SKM-1 (cell line): ENCODE results near the gene PNCK.

ENCODE experiments used
- DNase-seq: peaks from one replicate; lab custom pipeline; 2025; ENCODE audit not compliant: unreplicated experiment; lab: John Stamatoyannopoulos, UW

Gene PNCK

DNA sequence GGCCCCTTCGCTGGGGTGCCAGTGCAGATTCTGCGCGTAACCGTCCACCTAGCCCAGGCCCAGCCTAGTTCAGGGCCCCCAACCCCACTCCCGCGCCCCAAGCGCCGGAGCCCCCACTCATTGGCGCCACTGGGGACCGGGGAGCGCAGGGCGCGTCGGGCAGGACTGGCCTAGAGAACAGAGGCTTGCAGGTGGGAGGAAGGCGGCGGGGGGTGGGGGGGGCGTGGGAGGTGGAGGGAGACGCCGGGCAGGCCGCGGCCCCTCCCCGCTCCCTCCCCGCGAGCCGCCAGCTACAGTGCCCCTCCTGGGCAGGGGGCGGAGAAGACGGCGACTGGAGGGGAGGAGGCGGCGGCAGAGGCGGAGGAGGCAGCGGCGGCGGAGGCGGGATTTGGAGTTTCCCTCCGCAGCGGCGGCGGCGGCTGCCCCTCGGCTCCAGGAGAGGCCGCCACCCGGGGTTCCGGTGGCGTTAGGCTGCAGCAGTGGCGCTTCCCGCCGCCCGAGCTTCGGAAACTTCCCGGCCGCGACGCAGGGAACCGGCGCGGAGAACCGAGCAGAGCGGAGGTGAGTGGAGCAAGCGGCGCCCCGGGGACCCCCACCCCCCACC lies 31.5 kb downstream of the PNCK start:
- no peak for DNase-seq

DNA sequence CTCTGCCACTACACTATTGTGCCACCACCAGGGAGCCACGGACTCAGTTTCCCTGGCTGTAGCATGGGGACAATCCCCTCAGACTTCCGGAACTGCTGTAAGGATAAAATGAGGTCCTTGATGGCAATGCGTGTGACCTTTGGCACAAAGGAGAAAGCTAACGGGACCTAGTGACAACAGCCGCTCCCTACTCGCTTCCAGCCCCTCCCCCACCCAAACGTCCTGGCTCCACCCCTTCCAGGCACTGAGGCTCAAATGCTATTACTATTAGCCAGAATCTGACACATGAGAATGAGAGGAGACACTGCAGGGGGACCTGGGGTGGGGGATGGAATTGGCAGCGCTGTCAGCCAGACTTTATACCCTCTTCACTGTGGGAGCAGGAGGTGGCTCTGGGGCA lies 32.0 kb downstream of the PNCK start:
- DNase-seq, result no peak

DNA sequence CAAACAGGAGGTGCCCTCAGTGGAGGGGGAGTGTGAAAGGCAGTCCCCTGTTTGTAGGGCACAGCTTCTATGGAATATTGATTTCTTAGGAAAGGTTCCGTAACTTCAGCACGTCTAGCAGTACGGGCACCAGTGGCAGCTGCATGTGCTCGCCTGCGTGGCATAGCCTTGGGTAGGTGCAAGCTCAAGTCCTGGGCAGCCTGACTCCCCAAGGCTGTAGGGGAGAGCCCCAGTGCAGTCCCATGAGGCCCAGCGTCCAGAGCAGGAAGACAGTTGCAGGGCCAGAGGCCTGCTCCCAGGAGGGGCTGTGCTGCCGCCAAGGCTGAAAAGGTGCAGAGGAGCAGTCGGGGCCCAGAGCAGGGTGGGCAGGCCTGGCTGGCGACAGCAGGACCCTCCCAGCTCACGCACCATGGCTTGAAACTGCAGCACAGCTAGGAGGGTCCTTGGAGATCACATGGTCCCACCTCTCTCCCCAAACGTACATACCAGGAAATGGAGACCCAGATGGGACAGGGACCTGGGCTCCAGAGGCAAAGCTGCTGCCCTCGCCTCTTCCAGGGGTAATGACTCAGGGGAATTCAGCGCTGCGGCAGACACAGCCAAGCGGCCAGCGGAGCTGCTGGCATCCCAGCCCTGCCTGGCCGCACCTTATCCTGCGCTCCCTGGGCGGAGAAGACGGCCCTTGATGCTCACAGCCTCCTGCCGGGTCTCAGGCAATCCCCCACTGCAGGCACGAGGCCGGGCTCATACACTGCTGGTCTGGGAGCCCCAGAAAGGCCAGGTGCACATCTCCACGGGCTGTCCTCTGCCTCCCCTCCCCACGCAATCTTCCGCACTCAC lies 32.7 kb downstream of the PNCK start:
- no peak for DNase-seq

DNA sequence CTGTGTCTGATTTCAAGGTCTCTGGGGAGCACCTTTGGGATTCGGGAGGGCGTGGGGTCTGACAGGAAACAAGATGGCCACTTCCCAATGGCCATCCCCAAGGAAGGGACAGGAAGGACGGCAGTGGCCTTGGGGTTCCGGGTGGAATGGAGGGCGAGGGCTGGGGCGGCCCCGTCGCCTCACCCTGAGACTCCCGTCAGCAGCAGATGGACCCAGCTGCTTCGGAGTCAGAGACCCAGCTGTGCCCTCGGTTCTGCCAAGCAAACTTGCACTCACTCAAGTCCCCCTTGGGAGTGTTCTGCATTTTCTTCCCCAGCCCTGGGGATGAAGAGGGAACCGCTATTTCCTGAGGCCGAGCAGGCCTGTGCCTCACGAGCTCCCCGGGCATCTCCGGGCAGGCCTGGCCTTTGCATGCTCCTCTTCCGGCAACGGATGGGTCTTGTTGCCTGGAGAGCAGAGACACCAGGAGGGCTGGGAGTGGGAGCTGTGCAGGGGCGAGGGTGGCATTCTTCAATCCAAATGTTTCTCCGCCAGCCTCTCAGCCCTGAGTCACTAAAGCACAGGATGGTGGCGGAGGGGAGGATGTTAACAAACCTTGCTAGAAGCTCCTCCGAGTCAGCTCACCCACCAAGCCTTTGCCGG lies 33.4 kb downstream of the PNCK start:
- no peak for DNase-seq

DNA sequence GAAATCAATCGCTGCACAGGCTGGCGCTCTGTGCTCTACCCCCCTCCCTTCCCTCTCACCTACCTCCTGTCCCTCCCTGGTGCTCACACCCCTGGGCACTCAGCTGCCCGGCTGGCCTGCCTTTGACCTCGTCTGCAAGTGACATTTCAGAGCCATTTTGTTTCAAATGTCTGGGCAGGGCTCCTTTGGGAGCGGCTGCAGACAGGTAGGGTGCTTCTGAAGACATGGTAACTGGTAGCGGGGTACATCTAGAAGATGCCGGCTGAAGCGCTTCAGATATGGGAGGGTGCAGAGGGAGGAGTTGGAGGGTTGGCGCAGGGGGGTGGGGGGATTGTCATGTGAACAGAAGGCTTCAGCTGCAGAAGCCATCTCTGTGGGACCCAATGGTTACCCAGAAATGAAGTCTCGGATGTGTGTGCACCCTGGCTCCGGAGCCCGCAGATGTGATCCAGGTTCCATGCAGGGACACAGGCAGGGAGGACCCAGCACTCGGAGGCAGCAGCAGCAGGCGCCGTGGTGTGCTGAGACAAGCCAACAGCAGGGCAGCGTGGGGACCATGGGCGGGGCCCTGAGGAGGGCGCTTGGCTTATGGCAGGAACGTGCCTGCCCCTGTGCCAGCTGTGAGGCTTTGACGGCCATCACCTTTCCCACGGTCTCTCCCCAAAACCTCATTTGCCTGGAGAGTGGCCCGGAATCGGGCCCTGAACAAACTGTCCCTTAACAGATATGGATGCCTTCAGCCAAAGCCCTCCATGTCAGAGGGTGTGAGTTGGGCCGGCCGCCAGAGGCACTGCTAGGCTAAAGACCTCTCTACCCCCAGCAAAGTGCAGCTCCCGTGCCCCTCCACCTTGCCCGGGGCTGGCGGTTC lies 34.2 kb downstream of the PNCK start:
- DNase-seq, result no peak

DNA sequence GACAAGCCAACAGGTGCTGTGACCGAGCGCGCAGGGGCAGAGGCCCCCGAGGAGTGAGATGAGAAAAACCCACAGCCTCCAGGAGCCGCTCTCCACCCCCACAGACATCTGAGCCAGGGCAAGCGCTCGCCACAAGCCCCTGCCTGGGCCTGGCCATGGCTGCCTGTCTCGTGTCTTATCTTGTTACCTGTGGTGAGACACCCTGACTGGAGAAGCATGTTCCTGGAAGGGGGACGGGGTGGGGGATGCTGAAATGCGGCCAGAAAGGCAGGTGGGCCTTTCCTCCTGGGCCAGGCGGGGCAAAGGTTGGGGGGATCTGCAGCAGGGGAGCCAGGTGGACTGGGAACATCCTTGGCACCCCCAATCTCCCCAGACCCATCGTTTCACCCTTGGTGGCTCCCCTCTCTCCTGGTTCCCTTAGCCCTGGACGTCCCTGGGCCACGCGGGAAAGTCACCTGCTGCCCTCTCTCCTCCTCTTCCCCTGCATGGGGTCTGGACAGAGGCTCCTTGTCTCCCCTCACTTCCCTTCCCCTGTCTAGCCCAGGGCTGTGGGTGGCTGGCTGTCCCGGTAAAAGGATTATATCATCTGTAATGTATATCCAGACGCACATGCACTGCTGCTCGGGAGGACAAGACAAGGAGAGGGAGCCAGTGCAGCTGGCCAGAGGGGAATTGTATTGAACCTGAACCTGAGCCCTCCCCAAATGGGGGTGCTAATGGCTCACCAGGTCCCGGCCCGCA lies 35.0 kb downstream of the PNCK start:
- no peak for DNase-seq

DNA sequence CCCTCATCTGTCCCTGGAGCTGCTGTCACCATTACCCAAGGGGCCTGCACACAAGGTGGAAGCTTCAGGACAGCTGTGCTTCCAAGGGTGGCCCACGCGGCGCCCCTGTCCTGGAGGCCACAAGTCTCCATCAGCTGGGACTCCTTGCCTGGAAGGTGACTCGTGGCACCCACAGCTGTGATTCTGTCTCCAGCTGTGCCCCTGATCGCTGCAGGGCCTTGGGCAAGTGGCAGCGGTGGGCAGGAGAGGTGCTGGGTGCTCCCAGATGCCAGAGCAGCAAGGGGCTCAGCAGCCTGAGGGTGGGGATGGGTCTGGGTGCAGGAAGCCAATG lies 35.6 kb downstream of the PNCK start:
- DNase-seq, result no peak

DNA sequence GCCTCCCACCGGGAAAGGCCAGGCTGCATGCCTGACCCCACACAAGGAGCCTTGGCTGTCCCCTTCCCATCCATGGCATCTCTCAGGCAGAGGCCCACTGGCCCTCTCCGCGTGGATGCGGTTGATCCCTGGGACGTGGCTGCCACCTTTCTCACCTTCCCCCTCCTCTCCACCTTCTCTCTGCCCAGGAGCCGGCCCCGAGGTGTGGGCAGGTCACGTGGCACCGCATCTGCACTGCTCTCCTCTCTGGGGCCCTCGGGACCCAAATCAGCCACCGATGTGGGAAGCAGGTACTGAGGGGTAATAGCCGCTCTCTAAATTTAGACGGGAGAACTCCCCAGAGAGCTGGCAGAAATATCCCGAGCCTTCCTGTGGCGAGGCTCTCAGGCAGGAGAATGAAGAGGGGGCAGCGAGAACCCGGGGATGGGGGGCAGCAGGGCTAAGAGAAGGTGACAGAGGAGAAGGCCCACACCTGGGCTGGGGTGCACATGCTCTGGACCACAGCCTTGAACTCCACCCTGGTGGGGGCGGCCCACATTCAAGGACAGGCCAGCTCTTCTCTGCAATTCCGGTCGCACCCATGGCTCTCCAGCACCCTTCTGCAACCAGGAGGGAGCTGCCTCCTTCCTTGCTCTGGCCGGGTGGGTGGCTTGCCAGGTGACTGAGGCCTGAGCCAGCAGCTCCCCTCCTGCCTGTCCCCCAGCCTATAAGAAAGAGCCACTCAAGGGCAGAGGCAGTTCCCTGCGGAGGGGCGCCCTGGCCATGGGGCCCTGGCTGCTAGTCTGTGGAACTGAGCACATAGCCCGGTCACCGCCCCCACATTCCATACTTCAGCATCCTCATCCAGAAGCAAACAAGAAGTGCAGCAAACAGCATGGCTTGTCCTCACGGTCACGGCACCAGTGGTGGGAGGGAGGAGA lies 36.2 kb downstream of the PNCK start:
- no peak for DNase-seq

DNA sequence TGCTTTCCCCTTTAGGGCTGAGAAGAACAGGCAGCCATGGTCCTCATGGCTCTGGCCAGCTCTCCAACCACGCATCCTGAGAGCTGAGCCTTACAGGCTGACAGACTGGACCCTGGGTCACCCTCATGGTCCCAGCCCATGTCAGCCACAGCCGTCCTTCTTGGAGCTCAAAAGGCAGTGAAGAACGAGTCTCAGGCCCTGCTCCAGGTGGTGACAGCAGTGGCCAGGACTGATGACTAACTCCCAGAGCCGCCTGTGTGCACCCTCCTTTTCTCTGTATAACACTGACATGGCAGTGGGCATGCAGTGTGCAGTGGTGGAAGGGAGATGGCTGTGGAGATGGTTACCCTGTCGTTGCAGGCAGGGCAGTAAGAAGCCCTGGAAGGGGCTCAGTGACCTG lies 36.9 kb downstream of the PNCK start:
- no peak for DNase-seq

DNA sequence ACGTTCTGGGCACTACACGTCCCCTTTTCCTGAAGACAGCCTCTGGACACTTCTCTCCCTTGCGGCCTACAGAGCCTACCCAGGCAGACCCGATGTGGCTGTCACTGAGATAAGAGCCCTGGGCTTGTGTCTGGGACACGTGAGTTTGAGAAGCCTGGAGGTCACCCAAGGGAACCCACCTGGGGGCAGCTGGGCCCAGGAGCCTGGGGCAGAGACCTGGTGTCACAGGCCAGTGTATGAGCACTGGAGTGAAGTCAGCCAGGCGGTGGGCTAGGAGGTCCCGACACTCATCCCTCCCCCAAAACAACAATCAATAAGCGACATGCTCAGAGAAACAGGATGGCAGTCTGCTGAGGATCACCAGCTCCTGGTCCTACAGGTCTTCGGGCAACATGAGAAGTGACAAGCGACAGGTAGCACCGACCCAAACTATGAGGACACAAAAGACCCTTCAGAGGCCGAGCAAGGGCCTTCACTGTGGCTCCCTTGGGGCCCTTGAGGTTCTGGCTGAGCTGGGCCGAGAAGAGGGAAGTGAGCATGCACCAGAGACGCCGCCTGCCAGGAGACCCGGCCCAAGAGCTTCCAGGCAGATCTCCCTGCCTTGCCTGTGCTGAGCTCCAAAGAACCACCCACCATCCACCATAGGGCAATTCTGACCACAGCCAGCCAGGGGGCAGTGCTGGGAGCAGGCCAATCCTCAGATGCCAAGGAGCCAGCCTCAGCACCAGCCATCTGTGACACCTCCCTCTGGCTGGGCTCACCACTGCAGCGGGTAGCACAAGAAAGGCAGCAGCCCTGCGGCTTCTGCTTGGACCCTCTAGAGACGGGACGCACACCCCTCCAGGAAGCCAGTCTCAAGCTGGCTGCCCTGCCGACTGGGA lies 37.6 kb downstream of the PNCK start:
- DNase-seq, result no peak

DNA sequence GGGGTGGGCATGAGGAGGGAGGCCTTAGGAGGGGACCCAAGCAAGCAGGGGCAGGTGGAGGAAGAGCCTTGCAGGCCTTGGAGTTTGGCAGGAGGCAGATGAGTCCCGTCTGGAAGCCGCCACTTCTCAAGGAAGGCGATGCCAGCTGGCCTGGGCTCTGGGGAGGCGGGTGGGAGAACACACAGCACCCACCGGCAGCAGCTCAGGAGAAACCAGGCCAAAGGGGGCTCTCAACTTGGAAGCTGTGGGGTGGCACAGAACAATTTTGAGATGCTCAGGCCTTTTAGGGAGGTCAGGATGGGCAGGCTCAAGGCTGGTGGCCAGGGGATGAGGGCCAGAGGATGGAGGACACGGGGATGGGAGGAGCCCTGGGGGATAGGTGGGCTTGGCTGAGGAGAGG lies 38.2 kb downstream of the PNCK start:
- no peak for DNase-seq

DNA sequence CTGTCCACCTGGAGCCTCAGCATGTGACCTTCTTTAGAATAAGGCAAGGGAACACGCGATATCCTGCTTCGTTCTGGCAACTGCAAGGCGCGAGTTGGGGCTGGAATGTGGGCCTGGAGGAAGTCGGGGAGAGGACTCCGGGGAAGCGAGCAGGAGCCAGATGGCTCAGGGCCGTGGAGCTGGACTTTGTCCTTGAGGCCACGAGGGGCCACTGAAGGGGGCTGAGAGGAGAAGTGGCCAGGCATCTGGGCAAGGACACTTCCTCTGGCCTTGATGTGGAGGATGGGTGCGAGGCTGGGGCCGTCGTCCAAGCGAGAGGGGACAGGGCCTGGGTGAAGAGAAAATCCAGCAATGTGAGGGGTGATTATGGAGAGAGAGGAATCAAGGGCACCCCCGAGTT lies 38.8 kb downstream of the PNCK start:
- no peak for DNase-seq

DNA sequence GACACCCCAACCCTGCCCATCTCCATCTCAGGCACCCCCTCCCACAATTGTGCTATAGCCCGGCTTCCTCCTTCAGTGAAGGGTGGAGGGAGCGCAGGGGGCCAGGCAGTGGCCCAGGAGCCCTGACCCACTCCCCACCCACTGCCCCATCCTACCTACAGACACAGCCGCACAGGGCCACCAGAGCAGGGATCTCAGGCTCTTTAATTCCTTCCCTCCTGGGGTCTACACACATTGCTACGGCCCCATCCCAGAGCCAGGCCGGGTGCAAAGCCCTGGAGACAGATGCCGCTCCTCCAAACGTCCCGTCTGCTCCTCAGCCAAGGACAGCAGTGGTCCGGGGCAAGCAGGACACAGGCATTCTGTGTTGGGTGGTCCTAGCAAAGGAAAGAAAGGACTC lies 39.4 kb downstream of the PNCK start:
- no peak for DNase-seq

DNA sequence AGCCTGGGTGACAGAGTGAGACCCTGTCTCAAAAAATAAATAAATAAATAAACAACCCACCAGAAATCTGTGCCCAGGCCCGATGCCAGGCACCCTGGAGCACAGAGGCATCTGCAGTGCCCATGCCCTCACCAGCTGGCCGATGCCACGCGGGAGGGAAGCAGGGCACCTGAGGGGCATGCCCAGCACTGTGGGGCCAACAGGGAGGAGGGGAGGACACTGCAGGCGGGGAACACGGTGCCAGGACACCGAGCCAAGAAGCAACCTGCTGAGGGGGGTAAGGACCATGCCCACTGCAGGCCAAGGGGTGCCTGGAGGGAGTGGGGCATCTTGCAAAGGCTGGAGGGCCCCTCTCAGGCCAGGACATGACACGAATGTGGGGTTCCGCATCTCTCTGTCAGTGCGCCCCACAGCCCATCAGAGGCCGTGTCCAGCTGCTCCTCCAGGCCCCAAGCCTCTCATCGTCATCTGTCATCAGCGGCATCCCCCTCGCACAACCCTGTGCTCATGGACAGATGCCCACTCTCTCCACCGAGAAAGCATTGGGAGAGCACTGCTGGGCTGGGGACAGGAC lies 39.9 kb downstream of the PNCK start:
- no peak for DNase-seq

DNA sequence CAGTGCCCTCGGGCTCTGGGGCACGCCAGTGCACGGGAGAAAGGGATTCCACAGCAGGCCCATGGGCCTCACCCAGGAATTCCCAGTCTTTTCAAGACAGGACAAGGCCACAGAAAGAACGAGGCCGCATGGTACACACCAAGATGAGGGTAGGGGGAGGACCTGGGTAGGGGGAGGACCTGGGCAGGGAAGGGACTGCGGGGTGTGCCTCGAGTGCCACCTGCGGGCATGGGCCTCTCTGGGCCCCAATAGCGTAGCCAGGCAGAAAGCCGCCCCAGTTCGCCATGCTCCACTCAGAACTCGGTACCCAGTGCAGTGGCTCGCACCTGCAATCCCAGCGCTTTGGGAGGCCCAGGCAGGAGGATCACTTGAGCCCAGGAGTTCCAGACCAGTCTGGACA lies 40.6 kb downstream of the PNCK start:
- no peak for DNase-seq

DNA sequence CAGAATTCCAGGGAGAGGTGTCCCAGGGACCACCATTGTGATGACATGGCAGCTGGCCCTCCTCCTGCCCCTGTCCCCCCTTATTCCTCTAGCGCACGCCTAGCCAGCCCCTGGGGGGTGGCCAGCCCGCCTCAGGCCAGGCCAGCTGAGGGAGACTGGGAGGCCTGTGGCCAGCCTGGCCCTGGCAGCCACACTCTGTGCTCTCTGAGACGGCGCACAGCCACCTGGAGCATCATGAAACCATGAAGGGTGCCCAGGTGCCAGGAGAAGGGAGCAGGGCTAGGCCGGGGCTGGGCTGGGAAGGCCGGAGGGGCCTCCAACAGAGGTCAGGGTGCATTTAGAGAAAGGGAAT lies 41.0 kb downstream of the PNCK start:
- no peak for DNase-seq

DNA sequence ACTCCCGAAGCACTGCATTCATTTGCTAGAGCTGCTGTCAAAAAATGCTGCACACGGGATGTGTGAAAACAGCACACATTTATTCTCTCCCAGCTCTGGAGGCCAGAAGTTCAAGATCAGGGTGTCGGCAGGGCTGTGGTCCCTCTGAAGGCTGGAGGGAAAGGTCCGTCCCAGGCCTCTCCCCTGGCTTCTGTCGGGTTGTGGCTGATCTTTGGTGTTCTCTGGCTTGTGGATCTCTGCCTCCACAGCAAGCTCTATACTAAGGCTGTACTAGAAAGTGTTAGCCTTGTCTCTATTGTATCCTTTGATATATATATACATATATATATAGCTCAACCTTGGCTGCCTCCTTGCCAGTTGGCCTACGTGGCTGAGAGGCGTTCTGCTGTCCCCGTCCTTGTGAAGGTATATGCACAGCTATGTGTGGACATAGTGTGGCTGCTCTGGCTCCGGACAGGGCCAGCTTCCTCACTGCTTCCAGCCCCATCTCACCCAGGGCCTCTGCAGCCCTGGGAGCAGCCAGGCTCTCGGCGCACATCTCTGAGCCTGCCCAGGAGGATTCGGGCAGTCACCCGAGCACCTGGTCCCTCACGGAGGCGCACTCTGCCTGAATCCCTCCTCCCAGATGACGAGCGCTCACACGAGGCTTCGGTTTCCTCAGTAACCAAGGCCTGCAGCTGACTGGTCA lies 41.6 kb downstream of the PNCK start:
- DNase-seq, result no peak

DNA sequence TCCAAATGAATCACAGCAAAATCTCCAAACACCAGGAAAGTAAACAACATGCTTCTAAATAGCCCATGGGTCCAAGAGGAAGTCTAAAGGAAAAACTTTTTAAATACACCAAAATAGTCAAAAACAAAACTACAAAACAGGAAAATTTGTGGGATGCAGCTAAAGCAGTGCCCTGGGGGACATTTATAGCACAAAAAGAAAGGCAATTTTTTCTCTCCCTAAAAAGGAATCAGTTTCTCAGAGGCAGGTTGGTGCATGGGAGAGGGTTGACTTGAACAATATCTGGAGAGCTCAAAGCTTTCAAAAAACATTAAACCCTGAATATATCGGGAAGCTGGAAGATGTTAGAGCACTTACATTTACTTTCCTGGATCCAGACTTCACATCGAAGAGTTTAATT lies 42.3 kb downstream of the PNCK start:
- no peak for DNase-seq
